Breast epithelium (tissue), 3 donors: ENCODE data around the gene TMEM9.

Source experiments
- CTCF ChIP-seq, 3 donors: fragments of 450-650 bp; IDR thresholded peaks; one replicate each; pipeline ENCODE4 v1.5.1; 2016 to 2017; ENCODE audit warnings: antibody characterized with exemption in 3 of 3, mild to moderate bottlenecking in 3 of 3, moderate library complexity in 3 of 3
- POLR2A ChIP-seq: fragments of 450-650 bp; IDR thresholded peaks from one replicate; pipeline ENCODE4 v1.6.1; 2016; ENCODE audit warnings: antibody characterized with exemption, mild to moderate bottlenecking, moderate library complexity
- POLR2AphosphoS5 ChIP-seq, 3 donors: sonication (generic); formaldehyde crosslinking; IDR thresholded peaks; one replicate each; pipeline ENCODE4 v1.6.1; 2017; ENCODE audit warnings: antibody characterized with exemption in 3 of 3

GRCh38 chr1:201194046-201194445 lies 39.8 kb upstream of the TMEM9 start:
- TF ChIP-seq CTCF (IDR thresholded peaks at IDR 0.05) (no peak), POLR2AphosphoS5 (IDR thresholded peaks at IDR 0.05) (no peak), POLR2A (no peak)
